CD4-positive, alpha-beta memory T cell (primary cell): ENCODE data around the gene LINGO4. TPM values are rescaled to one million over a fixed set of nuclear protein-coding genes. Genes with fewer than 3 reads are reported as not detected.

Experiments
- CTCF ChIA-PET: fragments of 350-600 bp; sonication (Branson Sonifier 250); formaldehyde crosslinking; loops from one replicate; lab custom pipeline; 2021; ENCODE audit warnings: inconsistent platforms; ENCODE audit not compliant: partially characterized antibody; lab: Charles Lee
- POLR2A ChIA-PET: fragments of 350-600 bp; sonication (Branson Sonifier 250); formaldehyde crosslinking; loops from one replicate; lab custom pipeline; 2021; ENCODE audit not compliant: partially characterized antibody; lab: Charles Lee
- DNase-seq, 5 donors: peaks; one replicate each; pipeline versions ENCODE4 v3.0.0 to v3.0.0-alpha.2; 2020 to 2022; ENCODE audit warnings: mixed read lengths in 1 of 5
- H3K27ac ChIP-seq: one replicate; pipeline ENCODE4 v1.7.0; 2013; ENCODE audit warnings: low read depth, low read length
- H3K27me3 ChIP-seq: 2 replicates; pipeline ENCODE4 v1.7.0; 2013; ENCODE audit warnings: mild to moderate bottlenecking, low read length, moderate library complexity; ENCODE audit not compliant: insufficient read depth
- H3K36me3 ChIP-seq: 2 replicates; pipeline ENCODE4 v1.7.0; 2013; ENCODE audit warnings: mild to moderate bottlenecking, low read length, moderate library complexity; ENCODE audit not compliant: insufficient read depth
- H3K4me1 ChIP-seq: 2 replicates; pipeline ENCODE4 v1.7.0; 2013; ENCODE audit warnings: mild to moderate bottlenecking, low read length, moderate library complexity; ENCODE audit not compliant: insufficient read depth
- H3K4me3 ChIP-seq, 2 donors: one replicate each; pipeline ENCODE4 v1.7.0; 2013; ENCODE audit warnings: low read length in 2 of 2, mild to moderate bottlenecking in 1 of 2
- H3K9me3 ChIP-seq, 2 donors: one replicate each; pipeline ENCODE4 v1.7.0; 2013; ENCODE audit warnings: low read length in 2 of 2, control low read depth in 1 of 2; ENCODE audit not compliant: control insufficient read depth in 1 of 2
- H3K27ac Mint-ChIP-seq, 7 donors: one replicate each; pipeline ENCODE4 v1.8.0; 2020 to 2021; ENCODE audit warnings: mixed read lengths in 7 of 7, mild to moderate bottlenecking in 6 of 7, inconsistent platforms in 3 of 7, moderate library complexity in 3 of 7
- H3K27me3 Mint-ChIP-seq, 2 donors: one replicate each; pipeline ENCODE4 v1.8.0; 2020 to 2021; ENCODE audit warnings: mixed read lengths in 2 of 2
- H3K36me3 Mint-ChIP-seq, 2 donors: one replicate each; pipeline ENCODE4 v1.8.0; 2020 to 2021; ENCODE audit warnings: mixed read lengths in 2 of 2, inconsistent platforms in 1 of 2, mild to moderate bottlenecking in 1 of 2
- H3K4me1 Mint-ChIP-seq, 4 donors: one replicate each; pipeline ENCODE4 v1.8.0; 2020 to 2021; ENCODE audit warnings: mixed read lengths in 4 of 4, mild to moderate bottlenecking in 1 of 4
- H3K4me3 Mint-ChIP-seq, 8 donors: one replicate each; pipeline ENCODE4 v1.8.0; 2020 to 2021; ENCODE audit warnings: mixed read lengths in 8 of 8, mild to moderate bottlenecking in 7 of 8, moderate library complexity in 6 of 8, inconsistent platforms in 3 of 8
- H3K9me3 Mint-ChIP-seq, 8 donors: one replicate each; pipeline ENCODE4 v1.8.0; 2020 to 2021; ENCODE audit warnings: mixed read lengths in 8 of 8, mild to moderate bottlenecking in 5 of 8, inconsistent platforms in 3 of 8, moderate library complexity in 1 of 8
- intact Hi-C: fragments of 100-400 bp; cut with micrococcal nuclease; formaldehyde crosslinking; loops from one replicate; pipeline ENCODE4 v1.15.1; 2023
- polyA plus RNA-seq, 2 donors: library from polyadenylated mRNA; unstranded; fragments of 300-500 nt; fragmentation: Illumina TruSeq; gene quantifications; one replicate each; pipeline ENCODE4 v1.2.3, GENCODE V29; 2021
- total RNA-seq, 2 experiments: library from RNA; stranded (reverse); gene quantifications; one replicate each; pipeline ENCODE4 v1.2.3, GENCODE V29; 2021

LINGO4 gene
- total and polyA plus RNA-seq, 4 experiments from 2014 or later: 0.20 to 0.52 (median 0.36) TPM; not detected in 1

GRCh38 chr1:151798571-151798970, 6.6 kb downstream of the LINGO4 start:
- Mint-ChIP-seq H3K4me3 (no peak overlapping the region), H3K27me3 (no peaks in the 10 kb centered on the region), H3K9me3 (no peaks in the 10 kb centered on the region), H3K27ac (peak overlapping the region in 3 of 7 donors; percentile 9 to 67 (median 44)), H3K4me1 (peaks cover 10 to 18% (median 15%) of the 10 kb centered on the region in 4 donors), H3K36me3 (peaks cover 3 to 12% of the 10 kb centered on the region in 2 donors)
- no peaks in the 10 kb centered on the region for H3K9me3 ChIP-seq
- H3K27ac ChIP-seq: no peak overlapping the region
- no peak for DNase-seq
- POLR2A ChIA-PET: interaction anchor here (1.2 to 1.3 kb wide), 2 partner anchors 22 to 39 kb away, joined by 3 read pairs; no protein-coding TSS in a partner anchor
- no peak overlapping the region for H3K4me3 ChIP-seq
- no peaks in the 10 kb centered on the region for H3K36me3 ChIP-seq
- intact Hi-C loops: no loop called here
- CTCF ChIA-PET: interaction anchor here (1.3 to 3.2 kb wide), 3 partner anchors 9 to 203 kb away, joined by 3 to 10 read pairs (median 4); partner anchors contain the start of gene TDRKH
- H3K4me1 ChIP-seq: peaks cover 20% of the 10 kb centered on the region
- no peaks in the 10 kb centered on the region for H3K27me3 ChIP-seq

- intact Hi-C loops: loop anchor here (1.0 to 5.0 kb wide), 5 partner anchors 28 to 508 kb away; partner anchors contain the start of genes MRPL9, S100A10 and ZNF687
- H3K9me3 Mint-ChIP-seq: peaks cover 0 to 2% (median 0%) of the 10 kb centered on the region in 8 donors
- peak overlapping the region; percentile 85 to 98 (median 90) for H3K27ac Mint-ChIP-seq
- H3K4me1 Mint-ChIP-seq: peaks cover 21 to 41% (median 34%) of the 10 kb centered on the region in 4 donors
- Histone ChIP-seq H3K4me1 (peaks cover 29% of the 10 kb centered on the region), H3K4me3 (peak overlapping the region; percentile 86 to 100), H3K27me3 (no peaks in the 10 kb centered on the region), H3K36me3 (no peaks in the 10 kb centered on the region), H3K27ac (peak overlapping the region; percentile 51), H3K9me3 (no peaks in the 10 kb centered on the region)
- peaks cover 5 to 11% of the 10 kb centered on the region in 2 donors for H3K36me3 Mint-ChIP-seq
- peak in 1 of 5 donors; percentile 42 for DNase-seq
- no peaks in the 10 kb centered on the region for H3K27me3 Mint-ChIP-seq
- H3K4me3 Mint-ChIP-seq: peak overlapping the region; percentile 91 to 99 (median 96)
- ChIA-PET CTCF (no interaction called here), POLR2A (interaction anchor here (0.6 to 3.2 kb wide), 11 partner anchors 9 to 202 kb away, joined by 3 to 39 read pairs (median 9); partner anchors contain the start of genes C2CD4D, MRPL9 and RORC)
These were observed 14.1 kb downstream of the LINGO4 start for GRCh38 chr1:151790940-151791651.

GRCh38 chr1:151790071-151790939, 14.9 kb downstream of the LINGO4 start, which contains the start of gene TDRKH:
Gene TDRKH, minus strand, starts transcription at chr1:151790500. Its CDS starts 7,478 bp downstream, at chr1:151783022.
- intact Hi-C loops: loop anchor here (1.0 to 5.0 kb wide), 5 partner anchors 27 to 508 kb away; partner anchors contain the start of genes MRPL9, S100A10 and ZNF687
- H3K27ac ChIP-seq: peak within 1 kb of the TSS; percentile 51
- H3K36me3 Mint-ChIP-seq: peaks cover 5 to 10% of the 10 kb centered on the region in 2 donors
- peaks cover 29% of the 10 kb centered on the region for H3K4me1 ChIP-seq
- peaks cover 0 to 2% (median 0%) of the 10 kb centered on the region in 8 donors for H3K9me3 Mint-ChIP-seq
- peak within 1 kb of the TSS; percentile 91 to 99 (median 96) for H3K4me3 Mint-ChIP-seq
- H3K4me1 Mint-ChIP-seq: peaks cover 21 to 41% (median 34%) of the 10 kb centered on the region in 4 donors
- no peaks in the 10 kb centered on the region for H3K9me3 ChIP-seq
- DNase-seq: peak; percentile 98 to 100 (median 99)
- no peaks in the 10 kb centered on the region for H3K36me3 ChIP-seq
- H3K27me3 ChIP-seq: no peaks in the 10 kb centered on the region
- H3K27ac Mint-ChIP-seq: peak within 1 kb of the TSS; percentile 85 to 98 (median 90)
- peak within 1 kb of the TSS; percentile 86 to 100 for H3K4me3 ChIP-seq
- CTCF ChIA-PET: interaction anchor here (1.0 to 2.3 kb wide), 12 partner anchors 9 to 206 kb away, joined by 3 to 15 read pairs (median 5); partner anchors contain the start of genes C2CD4D and MRPL9
- H3K27me3 Mint-ChIP-seq: no peaks in the 10 kb centered on the region
- POLR2A ChIA-PET: interaction anchor here (0.6 to 3.2 kb wide), 17 partner anchors 10 to 202 kb away, joined by 3 to 39 read pairs (median 4); partner anchors contain the start of genes C2CD4D, MRPL9 and RORC

GRCh38 chr1:151787689-151788088, 17.5 kb downstream of the LINGO4 start:
- CTCF ChIA-PET: interaction anchor here (1.6 to 2.3 kb wide), 3 partner anchors 43 to 194 kb away, joined by 3 to 10 read pairs (median 7); no protein-coding TSS in a partner anchor
- Histone ChIP-seq H3K27ac (no peak overlapping the region), H3K27me3 (no peaks in the 10 kb centered on the region), H3K9me3 (no peaks in the 10 kb centered on the region), H3K36me3 (no peaks in the 10 kb centered on the region), H3K4me3 (no peak overlapping the region), H3K4me1 (peaks cover 33% of the 10 kb centered on the region)
- POLR2A ChIA-PET: interaction anchor here (0.8 to 1.3 kb wide), 2 partner anchors 28 to 33 kb away, joined by 3 read pairs; no protein-coding TSS in a partner anchor
- peaks cover 21 to 38% (median 33%) of the 10 kb centered on the region in 4 donors for H3K4me1 Mint-ChIP-seq
- peaks cover 0 to 8% of the 10 kb centered on the region in 2 donors for H3K36me3 Mint-ChIP-seq
- no peak overlapping the region for H3K27ac Mint-ChIP-seq
- no peaks in the 10 kb centered on the region for H3K27me3 Mint-ChIP-seq
- intact Hi-C loops: no loop called here
- no peak for DNase-seq
- H3K9me3 Mint-ChIP-seq: peaks cover 0 to 2% (median 0%) of the 10 kb centered on the region in 8 donors
- H3K4me3 Mint-ChIP-seq: no peak overlapping the region

DNA sequence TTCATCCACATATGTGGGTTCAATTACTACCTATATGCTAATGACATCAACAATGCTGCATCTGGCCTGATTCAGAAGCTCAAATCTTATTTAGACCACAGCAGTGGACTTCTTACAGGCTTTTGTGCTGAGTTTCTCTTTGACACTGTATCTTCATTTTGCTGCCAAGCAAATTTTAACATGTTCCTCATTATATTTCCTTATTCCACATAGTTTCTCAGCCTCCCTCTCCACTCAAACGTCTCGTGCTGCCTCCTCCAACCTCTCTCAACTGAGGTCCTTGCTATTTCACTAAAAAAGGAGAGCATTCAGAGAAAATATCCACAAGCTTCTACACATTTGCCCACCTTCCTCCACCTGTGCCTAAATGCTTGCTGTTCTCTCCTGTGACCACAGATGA, 21.4 kb downstream of the LINGO4 start:
- H3K36me3 Mint-ChIP-seq: peaks cover 19 to 23% of the 10 kb centered on the region in 2 donors
- Histone ChIP-seq H3K36me3 (peaks cover 14% of the 10 kb centered on the region), H3K27me3 (no peaks in the 10 kb centered on the region), H3K27ac (no peak overlapping the region), H3K9me3 (no peaks in the 10 kb centered on the region), H3K4me1 (peaks cover 5% of the 10 kb centered on the region), H3K4me3 (no peak overlapping the region)
- POLR2A ChIA-PET: no interaction called here
- H3K9me3 Mint-ChIP-seq: no peaks in the 10 kb centered on the region
- H3K4me3 Mint-ChIP-seq: no peak overlapping the region
- no peak overlapping the region for H3K27ac Mint-ChIP-seq
- CTCF ChIA-PET: no interaction called here
- DNase-seq: no peak
- peaks cover 3 to 10% (median 8%) of the 10 kb centered on the region in 4 donors for H3K4me1 Mint-ChIP-seq
- intact Hi-C loops: no loop called here
- no peaks in the 10 kb centered on the region for H3K27me3 Mint-ChIP-seq

GRCh38 chr1:151782741-151783140, 22.5 kb downstream of the LINGO4 start:
- no peak overlapping the region for H3K4me3 ChIP-seq
- no peak for DNase-seq
- peaks cover 24% of the 10 kb centered on the region for H3K36me3 ChIP-seq
- Mint-ChIP-seq H3K27me3 (no peaks in the 10 kb centered on the region), H3K36me3 (peaks cover 28 to 33% of the 10 kb centered on the region in 2 donors), H3K4me3 (no peak overlapping the region), H3K27ac (peak overlapping the region in 2 of 7 donors; percentile 12 to 19), H3K9me3 (no peaks in the 10 kb centered on the region), H3K4me1 (peaks cover 0 to 4% (median under 1%) of the 10 kb centered on the region in 4 donors)
- no peaks in the 10 kb centered on the region for H3K9me3 ChIP-seq
- intact Hi-C loops: no loop called here
- ChIA-PET CTCF (no interaction called here), POLR2A (interaction anchor here (0.9 kb wide), 1 partner anchor 19 kb away, joined by 3 read pairs; the partner anchor contains the start of gene MRPL9)
- no peaks in the 10 kb centered on the region for H3K27me3 ChIP-seq
- H3K4me1 ChIP-seq: peaks cover 5% of the 10 kb centered on the region
- no peak overlapping the region for H3K27ac ChIP-seq
